ENCODE measurements around the gene TM9SF3.

The TM9SF3 gene

DNA sequence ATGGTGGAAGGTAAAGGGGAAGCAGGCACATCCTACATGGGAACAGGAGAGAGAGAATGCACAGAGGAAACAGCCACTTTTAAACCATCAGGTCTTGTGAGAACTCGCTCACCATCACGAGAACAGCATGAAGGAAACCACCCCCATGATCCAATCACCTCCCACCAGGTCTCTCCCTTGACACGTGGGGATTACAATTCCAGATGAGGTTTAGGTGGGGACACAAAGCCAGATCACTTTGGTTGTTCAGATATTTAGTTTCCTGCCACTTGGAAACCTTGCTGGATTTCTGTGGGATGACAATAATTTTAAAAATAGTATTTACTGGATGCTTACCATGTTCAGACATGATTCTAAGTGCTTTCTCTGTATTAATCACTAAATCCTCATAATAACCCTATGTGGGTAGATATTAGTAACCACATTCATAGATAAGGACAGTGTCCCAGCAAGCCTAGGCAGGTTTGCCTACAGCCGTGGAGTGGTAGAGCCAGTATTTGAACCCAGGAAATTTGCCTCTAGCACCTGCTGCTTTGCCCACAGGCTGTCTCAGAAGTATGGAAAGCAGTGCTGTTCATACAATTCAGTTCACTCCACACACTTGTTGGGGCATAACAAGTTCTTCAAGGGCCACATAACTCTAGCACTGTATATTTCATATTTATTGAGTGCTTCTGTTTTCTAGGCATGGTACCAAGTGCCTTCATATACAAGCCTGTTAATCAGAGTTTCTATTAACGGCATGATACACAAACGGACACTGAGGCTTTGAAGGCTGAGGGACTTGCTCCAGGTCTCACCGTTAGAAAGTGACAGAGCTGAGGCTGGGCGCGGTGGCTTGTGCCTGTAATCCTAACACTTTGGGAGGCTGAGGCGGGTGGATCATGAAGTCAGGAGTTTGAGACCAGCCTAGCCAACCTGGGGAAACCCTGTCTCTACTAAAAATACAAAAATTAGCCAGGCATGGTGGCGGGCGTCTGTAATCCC is 81.4 kb downstream of the TM9SF3 start:
- DNase-seq: no peak

DNA sequence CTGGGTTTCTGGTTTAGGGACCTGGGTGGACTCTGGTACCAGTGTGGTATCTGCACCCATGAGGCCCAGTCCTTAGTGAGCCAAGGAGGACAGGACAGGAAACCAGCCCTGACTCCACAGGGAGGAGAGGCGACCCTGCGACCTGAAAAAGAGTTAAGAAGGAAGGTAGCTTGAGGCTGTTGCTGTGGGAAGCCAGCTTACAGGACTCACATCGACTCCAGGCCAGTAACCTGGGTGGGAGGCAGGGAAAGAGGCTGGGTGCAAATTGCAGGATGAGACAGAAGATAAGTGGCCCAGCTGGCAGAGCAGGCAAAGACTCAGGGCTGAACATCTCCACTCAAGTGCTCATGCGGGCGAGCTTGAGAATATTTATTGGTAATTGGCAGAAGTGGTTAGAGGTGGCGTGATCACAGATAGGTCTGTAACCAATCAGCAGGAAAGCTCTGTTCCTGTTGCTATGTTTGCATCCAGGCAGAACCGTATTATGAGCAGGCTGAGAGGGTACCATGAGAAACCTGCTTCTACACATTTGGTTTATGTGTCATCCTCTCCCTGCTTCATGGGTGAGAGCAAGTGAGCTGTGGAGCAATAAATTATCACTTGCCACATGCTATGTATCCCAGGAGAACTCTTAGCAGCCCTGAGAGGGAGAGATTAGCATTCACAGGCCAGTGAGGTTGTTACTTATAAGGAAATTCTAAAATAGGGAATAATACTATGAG is 84.1 kb downstream of the TM9SF3 start:
- no peak for DNase-seq

DNA sequence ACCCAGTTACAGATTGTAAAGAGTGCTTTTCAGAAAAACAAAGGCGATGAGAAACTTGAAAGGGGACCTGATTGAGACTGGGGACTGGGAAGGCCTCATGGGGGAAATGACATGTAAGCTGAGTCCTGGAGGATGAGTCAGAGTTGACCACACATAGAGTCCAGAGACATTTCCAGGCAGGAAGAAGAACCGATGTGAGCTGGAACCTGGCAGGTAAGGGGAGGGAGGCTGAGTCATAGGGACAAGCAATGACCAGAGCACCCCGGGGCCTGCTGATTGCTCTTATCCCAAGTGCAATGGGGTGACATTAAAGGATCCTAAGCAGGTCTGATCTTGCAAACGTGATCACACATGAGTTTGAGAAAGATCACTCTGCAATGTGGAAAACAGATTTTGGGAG is 84.8 kb downstream of the TM9SF3 start:
- no peak for DNase-seq

DNA sequence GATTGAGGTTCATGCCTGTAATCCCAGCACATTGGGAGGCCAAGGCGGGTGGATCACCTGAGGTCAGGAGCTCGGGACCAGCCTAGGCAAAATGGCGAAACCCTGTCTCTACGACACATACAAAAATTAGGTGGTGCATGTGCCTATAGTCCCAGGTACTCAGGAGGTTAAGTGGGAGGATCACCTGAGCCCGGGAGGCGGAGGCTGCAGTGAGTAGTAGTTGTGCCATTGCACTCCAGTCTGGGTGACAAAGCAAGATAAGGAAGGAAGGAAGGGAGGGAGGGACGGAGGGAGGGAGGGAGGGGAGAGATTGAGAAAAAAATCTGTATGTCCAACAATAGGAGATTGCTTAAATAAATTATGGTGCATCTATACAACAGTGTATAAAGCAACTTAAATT is 86.3 kb downstream of the TM9SF3 start:
- DNase-seq: no peak

DNA sequence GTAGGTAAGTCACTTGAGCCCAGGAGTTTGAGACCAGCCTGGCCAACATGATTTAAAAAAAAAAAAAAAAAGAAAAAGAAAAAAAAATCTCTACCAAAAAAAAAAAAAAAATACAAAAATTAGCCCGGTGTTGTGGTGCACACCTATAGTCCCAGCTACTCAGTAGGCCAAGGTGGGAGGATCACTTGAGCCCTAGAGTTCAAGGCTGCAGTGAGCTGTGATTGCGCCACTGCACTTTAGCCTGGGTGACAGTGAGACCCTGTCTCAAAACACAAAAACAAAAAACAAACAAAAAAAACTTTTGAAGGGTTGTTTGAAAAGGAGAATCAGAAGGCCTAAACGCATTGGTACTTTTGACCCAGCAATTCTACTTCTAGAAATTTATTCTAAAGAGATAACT is 86.8 kb downstream of the TM9SF3 start:
- no peak for DNase-seq

GRCh38 chr10:96497391-96497790 is 89.4 kb downstream of the TM9SF3 start:
- no peak for DNase-seq

DNA sequence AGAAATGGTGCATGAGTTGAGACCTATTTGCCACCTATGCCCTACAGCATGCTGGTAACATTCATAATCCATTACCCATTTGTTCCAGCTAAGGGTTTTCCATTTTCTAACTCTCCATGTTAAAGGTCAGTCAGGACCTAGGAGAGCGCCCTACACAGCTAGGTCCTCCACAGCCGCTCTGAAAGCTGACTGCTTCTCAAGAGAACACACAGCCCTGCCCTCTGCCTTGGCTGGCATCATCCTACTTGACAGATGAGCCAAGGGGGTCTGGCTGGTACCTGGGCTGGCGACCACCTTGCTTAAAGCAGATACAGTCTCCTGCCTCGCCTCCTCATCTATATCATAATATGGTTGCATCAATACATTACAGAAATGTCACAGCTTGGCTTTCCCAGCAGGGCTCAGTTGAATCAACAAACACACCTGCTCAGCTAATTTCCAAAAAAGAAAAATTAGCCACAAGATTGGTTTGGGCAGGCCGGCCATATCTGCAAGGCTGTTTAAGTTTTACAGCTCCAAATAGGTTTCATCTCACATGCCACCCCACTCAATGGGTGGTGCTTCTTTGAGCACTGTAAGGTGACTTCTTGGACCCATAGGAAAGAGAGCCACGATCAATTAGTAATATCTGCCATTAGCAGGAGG is 90.4 kb downstream of the TM9SF3 start:
- DNase-seq: no peak

GRCh38 chr10:96495544-96495943 is 91.3 kb downstream of the TM9SF3 start:
- DNase-seq: no peak

DNA sequence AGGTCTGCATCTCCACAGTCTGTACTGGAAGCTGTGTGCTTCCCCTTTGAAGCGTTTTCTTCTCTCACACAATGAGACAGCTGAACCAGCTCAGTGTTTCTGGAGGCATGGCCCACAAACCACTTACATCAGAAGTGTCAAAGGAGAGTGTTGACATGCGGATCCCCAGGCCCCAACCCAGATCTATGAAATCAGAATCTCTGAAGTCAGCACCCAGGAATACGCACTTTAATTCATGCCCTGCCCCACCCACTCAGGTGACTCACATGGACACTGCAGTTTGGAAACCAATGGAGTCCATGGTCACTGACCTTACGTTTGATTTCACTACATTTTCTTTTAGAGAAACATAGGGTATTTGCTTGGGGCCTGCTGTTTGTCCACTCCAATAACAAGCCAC is 92.1 kb downstream of the TM9SF3 start:
- DNase-seq: no peak

- DNase-seq: no peak
These were observed 92.8 kb downstream of the TM9SF3 start for GRCh38 chr10:96493871-96494525.

GRCh38 chr10:96493254-96493653 is 93.6 kb downstream of the TM9SF3 start:
- DNase-seq: no peak

DNA sequence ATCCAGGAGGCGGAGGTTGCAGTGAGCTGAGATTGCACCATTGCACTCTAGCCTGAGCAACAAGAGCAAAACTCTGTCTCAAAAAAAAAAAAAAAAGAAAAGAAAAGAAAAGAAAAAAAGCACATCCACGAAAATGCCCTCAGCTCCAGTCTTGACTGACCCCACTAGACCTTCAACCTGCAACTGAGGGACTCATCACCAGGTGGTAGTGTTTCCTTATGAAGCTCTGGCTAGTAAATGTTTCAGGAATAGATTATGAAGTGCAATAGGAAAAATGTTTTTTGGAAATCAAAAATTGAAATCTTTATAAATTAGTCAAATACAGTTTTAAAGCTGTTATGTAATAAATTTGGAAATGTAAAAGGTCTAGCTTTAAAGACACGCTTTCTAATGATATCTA is 95.5 kb downstream of the TM9SF3 start:
- no peak for DNase-seq

DNA sequence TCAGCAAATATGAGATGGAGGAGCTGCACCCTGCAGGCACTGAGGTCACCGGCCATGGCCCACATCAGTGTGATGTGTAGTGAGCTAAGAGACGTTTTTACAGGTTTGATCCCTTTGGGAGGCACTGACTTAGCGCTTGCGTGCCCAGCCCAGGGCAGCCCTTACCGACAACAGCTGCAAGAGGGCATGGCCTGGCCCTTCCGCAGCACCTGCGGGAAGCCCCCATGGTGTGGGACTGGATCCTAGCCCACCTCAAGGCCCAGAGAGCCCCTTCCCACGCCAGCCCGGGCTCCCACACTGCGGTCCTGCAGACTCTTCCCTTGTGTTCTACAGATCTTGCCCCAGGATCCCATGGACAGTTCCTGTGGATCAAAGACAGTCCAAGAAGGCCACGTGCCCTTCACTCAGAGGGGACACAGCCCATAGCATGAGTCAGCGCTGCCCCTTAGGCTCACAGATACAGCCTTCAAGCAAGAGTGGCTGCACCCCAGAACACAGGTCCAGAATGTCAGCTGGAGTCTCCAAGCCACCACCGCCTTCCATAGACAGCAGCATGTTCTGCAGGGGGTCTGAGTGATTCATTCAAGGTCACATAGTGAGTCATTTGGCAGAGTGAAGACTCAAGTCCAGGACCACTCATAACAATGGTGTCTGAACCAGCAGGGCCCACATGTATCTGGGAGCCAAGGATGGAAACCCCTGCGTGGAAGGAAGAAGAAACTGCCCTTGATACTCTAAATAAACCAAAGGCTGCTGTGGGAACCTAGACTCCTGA is 98.5 kb downstream of the TM9SF3 start:
- no peak for DNase-seq

- no peak for DNase-seq
These were observed 103.8 kb downstream of the TM9SF3 start for GRCh38 chr10:96482815-96483588.

DNA sequence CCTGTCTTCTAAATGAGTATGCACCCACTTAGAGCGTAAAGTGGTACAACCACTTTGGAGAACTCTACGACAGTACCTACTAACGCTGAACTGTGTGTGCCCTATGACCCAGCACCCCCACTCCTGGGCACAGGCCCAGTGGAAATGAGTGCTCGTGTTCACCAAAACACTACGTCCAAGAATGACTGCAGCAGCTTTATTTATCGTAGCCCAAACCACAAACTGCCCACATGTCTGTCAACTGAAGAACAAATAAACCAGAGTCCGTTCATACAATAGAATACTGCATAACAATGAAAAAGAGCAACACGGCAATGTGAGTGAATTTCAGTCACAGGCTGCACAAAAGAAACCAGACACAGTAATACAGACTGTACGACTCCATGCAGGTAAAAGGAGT is 108.5 kb downstream of the TM9SF3 start:
- DNase-seq: no peak

DNA sequence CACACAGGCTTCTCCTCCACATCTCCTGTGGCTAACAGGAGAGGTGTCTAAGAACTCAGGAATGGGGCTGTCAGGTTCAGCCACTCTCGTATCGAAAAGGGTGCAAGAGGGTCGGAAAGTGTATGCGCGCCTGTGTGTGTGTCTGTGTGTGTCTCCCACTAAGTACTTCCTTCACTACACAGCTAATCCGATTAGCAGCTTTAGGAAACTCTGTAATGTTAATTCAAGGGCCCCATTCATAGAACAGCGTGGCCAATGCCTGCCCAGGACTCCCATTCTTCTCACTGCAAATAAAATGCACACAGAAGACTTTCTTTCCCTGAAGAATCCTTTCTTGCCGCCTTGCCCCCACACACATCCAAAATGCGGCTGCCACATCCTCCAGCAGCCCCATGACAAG is 112.9 kb downstream of the TM9SF3 start:
- DNase-seq: no peak

DNA sequence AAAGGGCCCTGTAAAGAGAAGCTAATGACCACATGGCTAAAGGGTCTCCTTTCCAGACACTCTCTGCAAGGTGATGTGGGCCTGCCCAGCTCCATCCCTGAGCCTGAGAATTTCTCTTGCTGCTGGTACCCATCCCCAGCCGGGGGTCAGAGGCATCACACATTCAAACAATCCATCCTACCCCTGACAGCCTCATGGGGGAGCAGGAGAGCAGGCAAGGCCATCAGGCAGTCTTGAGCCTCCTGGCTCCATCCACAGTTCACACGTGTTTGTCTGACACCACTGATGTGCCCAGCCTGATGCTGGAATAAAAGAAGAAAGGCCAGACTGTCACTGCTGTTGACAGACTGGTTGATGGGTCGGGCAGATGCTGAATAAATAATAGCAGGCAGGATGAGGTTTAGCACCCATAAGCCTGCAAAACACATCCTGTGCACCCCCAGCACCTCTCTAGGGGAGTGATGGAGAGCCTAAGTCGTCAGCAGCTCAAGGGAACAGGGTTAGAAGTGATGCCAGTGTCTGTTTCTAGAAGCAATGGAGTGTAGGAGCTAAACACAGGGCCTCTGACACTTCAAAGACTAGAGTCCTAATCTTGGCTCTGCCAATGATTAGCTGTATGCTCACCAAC is 116.6 kb downstream of the TM9SF3 start:
- DNase-seq: peak; percentile 4

- DNase-seq: no peak
These were observed 118.0 kb downstream of the TM9SF3 start for GRCh38 chr10:96468845-96469244.
